Measurements from ENCODE around the gene TWIST2. TPM values are rescaled to one million over a fixed set of nuclear protein-coding genes. Genes with fewer than 3 reads are reported as not detected.

The TWIST2 gene
- total and polyA plus RNA-seq, 2 donors from 2014 or later = 0.56 to 1.4 TPM

GRCh38 chr2:238816291-238816690 is 31.6 kb upstream of the TWIST2 start:
- H3K27me3 ChIP-seq (ENCODE audit: control insufficient read depth, insufficient read depth, low read length) = no peaks in the 10 kb centered on the region
- FAIRE-seq = no peak
- TF ChIP-seq CTCF (IDR thresholded peaks at IDR 0.05; ENCODE audit: borderline replicate concordance, extremely low read depth, insufficient read depth) = no peak
- H3K9me3 ChIP-seq (ENCODE audit: control insufficient read depth in 2 of 3, insufficient read depth in 1 of 3, low read length in 3 of 3) = no peaks in the 10 kb centered on the region
- DNase-seq = no peak
- no peaks in the 10 kb centered on the region for H3K36me3 ChIP-seq (ENCODE audit: control insufficient read depth in 2 of 3, insufficient read depth in 3 of 3, low read length in 3 of 3)
- no peak overlapping the region for H3K9ac ChIP-seq (ENCODE audit: low read length in 3 of 3)
- no peak overlapping the region for H3K4me3 ChIP-seq (ENCODE audit: low read length in 3 of 3)
- intact Hi-C loops (cut with DNase I) = no loop called here
- no peaks in the 10 kb centered on the region for H3K4me1 ChIP-seq (ENCODE audit: control insufficient read depth in 2 of 3, insufficient read depth in 2 of 3, low read depth in 1 of 3, low read length in 3 of 3)
- no peak overlapping the region for H3K27ac ChIP-seq (ENCODE audit: low read depth in 2 of 2, low read length in 2 of 2)

GRCh38 chr2:238817382-238817781 is 30.5 kb upstream of the TWIST2 start:
- no peaks in the 10 kb centered on the region for H3K9me3 ChIP-seq (ENCODE audit: control insufficient read depth in 2 of 3, insufficient read depth in 1 of 3, low read length in 3 of 3)
- no peak overlapping the region for H3K4me3 ChIP-seq (ENCODE audit: low read length in 3 of 3)
- H3K27ac ChIP-seq (ENCODE audit: low read depth in 2 of 2, low read length in 2 of 2) = no peak overlapping the region
- no peaks in the 10 kb centered on the region for H3K36me3 ChIP-seq (ENCODE audit: control insufficient read depth in 2 of 3, insufficient read depth in 3 of 3, low read length in 3 of 3)
- intact Hi-C loops (cut with DNase I) = no loop called here
- H3K4me1 ChIP-seq (ENCODE audit: control insufficient read depth in 2 of 3, insufficient read depth in 2 of 3, low read depth in 1 of 3, low read length in 3 of 3) = no peaks in the 10 kb centered on the region
- no peaks in the 10 kb centered on the region for H3K27me3 ChIP-seq (ENCODE audit: control insufficient read depth, insufficient read depth, low read length)
- FAIRE-seq (no peak), DNase-seq (peak in 1 of 5 donors; percentile 10)
- H3K9ac ChIP-seq (ENCODE audit: low read length in 3 of 3) = no peak overlapping the region
- TF ChIP-seq CTCF (IDR thresholded peaks at IDR 0.05; ENCODE audit: borderline replicate concordance, extremely low read depth, insufficient read depth) = no peak

GRCh38 chr2:238817891-238818290 is 30.0 kb upstream of the TWIST2 start:
- intact Hi-C loops (cut with DNase I) = no loop called here
- Histone ChIP-seq H3K4me1 (ENCODE audit: control insufficient read depth in 2 of 3, insufficient read depth in 2 of 3, low read depth in 1 of 3, low read length in 3 of 3) (no peaks in the 10 kb centered on the region), H3K9ac (ENCODE audit: low read length in 3 of 3) (no peak overlapping the region), H3K27ac (ENCODE audit: low read depth in 2 of 2, low read length in 2 of 2) (no peak overlapping the region), H3K27me3 (ENCODE audit: control insufficient read depth, insufficient read depth, low read length) (no peaks in the 10 kb centered on the region), H3K4me3 (ENCODE audit: low read length in 3 of 3) (no peak overlapping the region), H3K9me3 (ENCODE audit: control insufficient read depth in 2 of 3, insufficient read depth in 1 of 3, low read length in 3 of 3) (no peaks in the 10 kb centered on the region), H3K36me3 (ENCODE audit: control insufficient read depth in 2 of 3, insufficient read depth in 3 of 3, low read length in 3 of 3) (no peaks in the 10 kb centered on the region)
- DNase-seq (peak in 1 of 5 donors; percentile 9), FAIRE-seq (no peak)
- TF ChIP-seq CTCF (IDR thresholded peaks at IDR 0.05; ENCODE audit: borderline replicate concordance, extremely low read depth, insufficient read depth) = no peak

- intact Hi-C loops (cut with DNase I) = no loop called here
- TF ChIP-seq CTCF (IDR thresholded peaks at IDR 0.05; ENCODE audit: borderline replicate concordance, extremely low read depth, insufficient read depth) = no peak
- Histone ChIP-seq H3K9ac (ENCODE audit: low read length in 3 of 3) (no peak overlapping the region), H3K4me3 (ENCODE audit: low read length in 3 of 3) (no peak overlapping the region), H3K27me3 (ENCODE audit: control insufficient read depth, insufficient read depth, low read length) (no peaks in the 10 kb centered on the region), H3K4me1 (ENCODE audit: control insufficient read depth in 2 of 3, insufficient read depth in 2 of 3, low read depth in 1 of 3, low read length in 3 of 3) (no peaks in the 10 kb centered on the region), H3K36me3 (ENCODE audit: control insufficient read depth in 2 of 3, insufficient read depth in 3 of 3, low read length in 3 of 3) (no peaks in the 10 kb centered on the region), H3K9me3 (ENCODE audit: control insufficient read depth in 2 of 3, insufficient read depth in 1 of 3, low read length in 3 of 3) (no peaks in the 10 kb centered on the region), H3K27ac (ENCODE audit: low read depth in 2 of 2, low read length in 2 of 2) (no peak overlapping the region)
- DNase-seq (no peak), FAIRE-seq (no peak)
These were observed 29.3 kb upstream of the TWIST2 start for GRCh38 chr2:238818561-238818960.
